Mesothelial cell of epicardium (in vitro differentiated cells): ENCODE results near the gene ICOS. TPM values are rescaled to one million over a fixed set of nuclear protein-coding genes. Genes with fewer than 3 reads are reported as not detected.

Experiments used
- DNase-seq, 2 experiments: peaks; one replicate each; pipeline ENCODE4 v3.0.0; 2021; ENCODE audit warnings: low spot score in 2 of 2; ENCODE audit not compliant: unreplicated experiment in 2 of 2
- H3K27ac Mint-ChIP-seq: 2 replicates; pipeline ENCODE4 v1.8.0; 2021; ENCODE audit warnings: mixed read lengths
- H3K27me3 Mint-ChIP-seq: 2 replicates; pipeline ENCODE4 v1.8.0; 2021; ENCODE audit warnings: low read depth, mixed read lengths
- H3K36me3 Mint-ChIP-seq: 2 replicates; pipeline ENCODE4 v1.8.0; 2021; ENCODE audit warnings: mixed read lengths
- H3K4me1 Mint-ChIP-seq: 2 replicates; pipeline ENCODE4 v1.8.0; 2021; ENCODE audit warnings: mixed read lengths
- H3K4me3 Mint-ChIP-seq: 2 replicates; pipeline ENCODE4 v1.8.0; 2021; ENCODE audit warnings: mild to moderate bottlenecking, moderate library complexity, mixed read lengths
- H3K9me3 Mint-ChIP-seq: 2 replicates; pipeline ENCODE4 v1.8.0; 2021; ENCODE audit warnings: mixed read lengths
- CTCF ChIP-seq: fragments of 200-600 bp; sonication (generic); IDR thresholded peaks from one replicate; pipeline ENCODE4 v1.5.0; 2021; ENCODE audit warnings: antibody characterized with exemption; ENCODE audit not compliant: unreplicated experiment
- total RNA-seq: library from RNA; stranded (reverse); gene quantifications from 3 replicates; pipeline ENCODE4 v1.2.1, GENCODE V29; 2021

ICOS gene, protein sequence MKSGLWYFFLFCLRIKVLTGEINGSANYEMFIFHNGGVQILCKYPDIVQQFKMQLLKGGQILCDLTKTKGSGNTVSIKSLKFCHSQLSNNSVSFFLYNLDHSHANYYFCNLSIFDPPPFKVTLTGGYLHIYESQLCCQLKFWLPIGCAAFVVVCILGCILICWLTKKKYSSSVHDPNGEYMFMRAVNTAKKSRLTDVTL
- not detected in 3 replicates for total RNA-seq

DNA sequence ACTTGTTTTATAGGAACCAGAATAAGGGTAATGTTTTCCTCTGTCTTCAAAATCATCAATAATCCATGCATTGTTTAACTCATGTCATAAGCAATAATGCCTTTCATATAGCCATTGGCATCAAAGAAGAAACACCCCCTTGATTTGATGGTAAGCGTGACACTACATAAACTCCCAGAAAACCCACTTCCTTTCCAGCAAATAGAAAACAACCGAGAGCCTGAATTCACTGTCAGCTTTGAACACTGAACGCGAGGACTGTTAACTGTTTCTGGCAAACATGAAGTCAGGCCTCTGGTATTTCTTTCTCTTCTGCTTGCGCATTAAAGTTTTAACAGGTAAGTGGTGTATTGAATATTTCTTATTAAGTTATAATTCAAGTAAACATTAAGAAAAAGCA is at the start of gene ICOS:
Gene ICOS, plus strand, starts transcription at position 229 of the 400 bp plus-strand sequence. Its CDS starts 52 bp downstream, at position 281.
- Mint-ChIP-seq H3K4me3 (no peak within 1 kb of the TSS), H3K9me3 (peaks cover 3% of the 10 kb centered on the region), H3K27ac (no peak within 1 kb of the TSS), H3K4me1 (peaks cover 22% of the 10 kb centered on the region), H3K27me3 (no peaks in the 10 kb centered on the region), H3K36me3 (no peaks in the 10 kb centered on the region)
- no peak for TF ChIP-seq CTCF
- DNase-seq: no peak

GRCh38 chr2:203887677-203888076 is 48.9 kb upstream of the ICOS start:
- TF ChIP-seq CTCF: no peak
- peaks cover 4% of the 10 kb centered on the region for H3K27me3 Mint-ChIP-seq

GRCh38 chr2:203889542-203889941 is 47.0 kb upstream of the ICOS start:
- TF ChIP-seq CTCF: no peak
- DNase-seq: no peak
- peaks cover 6% of the 10 kb centered on the region for H3K9me3 Mint-ChIP-seq
- H3K27ac Mint-ChIP-seq: no peak overlapping the region
- H3K27me3 Mint-ChIP-seq: no peaks in the 10 kb centered on the region
- no peak overlapping the region for H3K4me3 Mint-ChIP-seq
- no peaks in the 10 kb centered on the region for H3K36me3 Mint-ChIP-seq
- H3K4me1 Mint-ChIP-seq: peaks cover 3% of the 10 kb centered on the region

More at GRCh38 chr2:203887677-203888076, 48.9 kb upstream of the ICOS start:
- Mint-ChIP-seq H3K4me3 (no peak overlapping the region), H3K27ac (no peak overlapping the region), H3K4me1 (peaks cover 3% of the 10 kb centered on the region), H3K36me3 (no peaks in the 10 kb centered on the region), H3K9me3 (peaks cover 6% of the 10 kb centered on the region)
- no peak for DNase-seq

DNA sequence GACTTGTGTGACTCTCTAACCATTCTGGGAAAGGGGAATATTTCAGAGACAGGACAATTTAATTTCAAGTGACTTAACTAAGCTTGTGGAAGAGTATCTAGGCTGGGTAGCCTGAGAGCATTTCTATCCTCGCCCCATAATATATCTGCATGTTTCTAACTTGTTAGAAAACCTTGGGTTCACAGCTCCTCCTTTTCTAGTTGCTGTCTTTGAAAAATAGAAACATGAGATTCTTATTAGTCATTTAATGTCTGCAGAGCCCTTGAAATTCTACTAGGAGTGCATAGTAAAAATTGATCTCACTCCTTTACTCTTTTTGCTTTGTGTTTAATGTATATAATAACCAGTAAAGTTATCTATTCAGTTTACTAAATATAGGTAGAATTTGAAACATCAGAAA is 46.6 kb upstream of the ICOS start:
- Mint-ChIP-seq H3K27me3 (no peaks in the 10 kb centered on the region), H3K4me3 (no peak overlapping the region), H3K9me3 (peaks cover 6% of the 10 kb centered on the region), H3K27ac (no peak overlapping the region), H3K36me3 (no peaks in the 10 kb centered on the region), H3K4me1 (peaks cover 3% of the 10 kb centered on the region)
- no peak for TF ChIP-seq CTCF
- no peak for DNase-seq

- DNase-seq: no peak
- Mint-ChIP-seq H3K4me1 (peaks cover 3% of the 10 kb centered on the region), H3K4me3 (no peak overlapping the region), H3K27ac (no peak overlapping the region), H3K9me3 (peaks cover 6% of the 10 kb centered on the region), H3K36me3 (no peaks in the 10 kb centered on the region), H3K27me3 (no peaks in the 10 kb centered on the region)
- TF ChIP-seq CTCF: no peak
Measured at GRCh38 chr2:203890733-203891132, 45.8 kb upstream of the ICOS start.

DNA sequence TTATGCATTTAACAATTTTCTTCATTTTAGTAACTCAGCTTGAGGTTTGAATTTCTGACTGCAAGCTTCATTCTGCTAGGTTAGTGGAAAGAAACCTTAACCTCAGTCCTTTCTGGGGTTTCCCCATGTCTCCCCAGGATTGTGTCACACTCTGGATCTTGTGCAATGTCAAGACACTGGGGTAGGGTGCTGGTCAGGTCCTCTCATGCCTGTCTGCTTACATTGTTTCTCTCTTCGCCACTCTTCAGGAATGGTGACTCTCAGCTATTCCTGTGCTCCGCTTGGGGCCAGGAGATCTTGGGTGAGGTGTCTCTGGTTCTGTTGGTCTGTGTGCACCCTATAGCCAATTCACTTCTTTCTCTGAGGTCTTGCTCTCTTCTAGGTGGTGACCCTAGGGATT is 45.1 kb upstream of the ICOS start:
- H3K27ac Mint-ChIP-seq: no peak overlapping the region
- peaks cover 6% of the 10 kb centered on the region for H3K9me3 Mint-ChIP-seq
- H3K27me3 Mint-ChIP-seq: no peaks in the 10 kb centered on the region
- TF ChIP-seq CTCF: no peak
- peaks cover 3% of the 10 kb centered on the region for H3K4me1 Mint-ChIP-seq
- no peak overlapping the region for H3K4me3 Mint-ChIP-seq
- DNase-seq: no peak
- H3K36me3 Mint-ChIP-seq: no peaks in the 10 kb centered on the region
